HG02852 (cell line): ENCODE measurements around the gene IGFBP5.

ENCODE experiments used
- ATAC-seq: cut with Tn5 transposase; IDR thresholded peaks from one replicate; pipeline ENCODE4 v1.9.1; 2021; ENCODE audit warnings: mild to moderate bottlenecking, moderate library complexity; ENCODE audit not compliant: unreplicated experiment

IGFBP5 gene

GRCh38 chr2:216689397-216689796, 6.0 kb downstream of the IGFBP5 start:
- no peak for ATAC-seq

GRCh38 chr2:216688731-216689340, 6.5 kb downstream of the IGFBP5 start:
- no peak for ATAC-seq

- ATAC-seq, result no peak
Observed at GRCh38 chr2:216687646-216688045, 7.7 kb downstream of the IGFBP5 start.

- ATAC-seq, result no peak
Observed at GRCh38 chr2:216687111-216687510, 8.2 kb downstream of the IGFBP5 start.

- no peak for ATAC-seq
Observed at GRCh38 chr2:216685327-216685875, 9.9 kb downstream of the IGFBP5 start.

- ATAC-seq, result no peak
Observed at GRCh38 chr2:216683846-216684245, 11.5 kb downstream of the IGFBP5 start.

GRCh38 chr2:216681683-216682082, 13.7 kb downstream of the IGFBP5 start:
- ATAC-seq, result no peak

GRCh38 chr2:216680951-216681629, 14.3 kb downstream of the IGFBP5 start:
- no peak for ATAC-seq

- ATAC-seq, result no peak
Observed at GRCh38 chr2:216679658-216680024, 15.7 kb downstream of the IGFBP5 start.

- ATAC-seq, result no peak
Observed at GRCh38 chr2:216678813-216679657, 16.3 kb downstream of the IGFBP5 start.

GRCh38 chr2:216678098-216678465, 17.3 kb downstream of the IGFBP5 start:
- ATAC-seq, result no peak

- ATAC-seq, result no peak
Observed at GRCh38 chr2:216677439-216678097, 17.8 kb downstream of the IGFBP5 start.

- no peak for ATAC-seq
Observed at GRCh38 chr2:216676630-216677029, 18.7 kb downstream of the IGFBP5 start.

GRCh38 chr2:216674376-216674775, 21.0 kb downstream of the IGFBP5 start:
- no peak for ATAC-seq

GRCh38 chr2:216673609-216674008, 21.7 kb downstream of the IGFBP5 start:
- no peak for ATAC-seq

GRCh38 chr2:216673021-216673420, 22.3 kb downstream of the IGFBP5 start:
- ATAC-seq, result no peak

GRCh38 chr2:216672466-216672865, 22.9 kb downstream of the IGFBP5 start:
- ATAC-seq, result no peak

- no peak for ATAC-seq
Observed at GRCh38 chr2:216671791-216672343, 23.5 kb downstream of the IGFBP5 start.

GRCh38 chr2:216671081-216671411, 24.3 kb downstream of the IGFBP5 start:
- ATAC-seq, result no peak

- ATAC-seq, result no peak
Observed at GRCh38 chr2:216670266-216671080, 24.9 kb downstream of the IGFBP5 start.
